Measurements from ENCODE around the gene FOXP1. TPM values are rescaled to one million over a fixed set of nuclear protein-coding genes. Genes with fewer than 3 reads are reported as not detected.

The FOXP1 gene
- total and polyA plus RNA-seq, 2 of the 8 experiments (the other 6 are each of a cell fraction or from before 2014, with no cell fraction given): 13.9 to 25.4 TPM

GRCh38 chr3:71097557-71097956 is 486.0 kb downstream of the FOXP1 start (continued):
- TF ChIP-seq, protein P1, sequence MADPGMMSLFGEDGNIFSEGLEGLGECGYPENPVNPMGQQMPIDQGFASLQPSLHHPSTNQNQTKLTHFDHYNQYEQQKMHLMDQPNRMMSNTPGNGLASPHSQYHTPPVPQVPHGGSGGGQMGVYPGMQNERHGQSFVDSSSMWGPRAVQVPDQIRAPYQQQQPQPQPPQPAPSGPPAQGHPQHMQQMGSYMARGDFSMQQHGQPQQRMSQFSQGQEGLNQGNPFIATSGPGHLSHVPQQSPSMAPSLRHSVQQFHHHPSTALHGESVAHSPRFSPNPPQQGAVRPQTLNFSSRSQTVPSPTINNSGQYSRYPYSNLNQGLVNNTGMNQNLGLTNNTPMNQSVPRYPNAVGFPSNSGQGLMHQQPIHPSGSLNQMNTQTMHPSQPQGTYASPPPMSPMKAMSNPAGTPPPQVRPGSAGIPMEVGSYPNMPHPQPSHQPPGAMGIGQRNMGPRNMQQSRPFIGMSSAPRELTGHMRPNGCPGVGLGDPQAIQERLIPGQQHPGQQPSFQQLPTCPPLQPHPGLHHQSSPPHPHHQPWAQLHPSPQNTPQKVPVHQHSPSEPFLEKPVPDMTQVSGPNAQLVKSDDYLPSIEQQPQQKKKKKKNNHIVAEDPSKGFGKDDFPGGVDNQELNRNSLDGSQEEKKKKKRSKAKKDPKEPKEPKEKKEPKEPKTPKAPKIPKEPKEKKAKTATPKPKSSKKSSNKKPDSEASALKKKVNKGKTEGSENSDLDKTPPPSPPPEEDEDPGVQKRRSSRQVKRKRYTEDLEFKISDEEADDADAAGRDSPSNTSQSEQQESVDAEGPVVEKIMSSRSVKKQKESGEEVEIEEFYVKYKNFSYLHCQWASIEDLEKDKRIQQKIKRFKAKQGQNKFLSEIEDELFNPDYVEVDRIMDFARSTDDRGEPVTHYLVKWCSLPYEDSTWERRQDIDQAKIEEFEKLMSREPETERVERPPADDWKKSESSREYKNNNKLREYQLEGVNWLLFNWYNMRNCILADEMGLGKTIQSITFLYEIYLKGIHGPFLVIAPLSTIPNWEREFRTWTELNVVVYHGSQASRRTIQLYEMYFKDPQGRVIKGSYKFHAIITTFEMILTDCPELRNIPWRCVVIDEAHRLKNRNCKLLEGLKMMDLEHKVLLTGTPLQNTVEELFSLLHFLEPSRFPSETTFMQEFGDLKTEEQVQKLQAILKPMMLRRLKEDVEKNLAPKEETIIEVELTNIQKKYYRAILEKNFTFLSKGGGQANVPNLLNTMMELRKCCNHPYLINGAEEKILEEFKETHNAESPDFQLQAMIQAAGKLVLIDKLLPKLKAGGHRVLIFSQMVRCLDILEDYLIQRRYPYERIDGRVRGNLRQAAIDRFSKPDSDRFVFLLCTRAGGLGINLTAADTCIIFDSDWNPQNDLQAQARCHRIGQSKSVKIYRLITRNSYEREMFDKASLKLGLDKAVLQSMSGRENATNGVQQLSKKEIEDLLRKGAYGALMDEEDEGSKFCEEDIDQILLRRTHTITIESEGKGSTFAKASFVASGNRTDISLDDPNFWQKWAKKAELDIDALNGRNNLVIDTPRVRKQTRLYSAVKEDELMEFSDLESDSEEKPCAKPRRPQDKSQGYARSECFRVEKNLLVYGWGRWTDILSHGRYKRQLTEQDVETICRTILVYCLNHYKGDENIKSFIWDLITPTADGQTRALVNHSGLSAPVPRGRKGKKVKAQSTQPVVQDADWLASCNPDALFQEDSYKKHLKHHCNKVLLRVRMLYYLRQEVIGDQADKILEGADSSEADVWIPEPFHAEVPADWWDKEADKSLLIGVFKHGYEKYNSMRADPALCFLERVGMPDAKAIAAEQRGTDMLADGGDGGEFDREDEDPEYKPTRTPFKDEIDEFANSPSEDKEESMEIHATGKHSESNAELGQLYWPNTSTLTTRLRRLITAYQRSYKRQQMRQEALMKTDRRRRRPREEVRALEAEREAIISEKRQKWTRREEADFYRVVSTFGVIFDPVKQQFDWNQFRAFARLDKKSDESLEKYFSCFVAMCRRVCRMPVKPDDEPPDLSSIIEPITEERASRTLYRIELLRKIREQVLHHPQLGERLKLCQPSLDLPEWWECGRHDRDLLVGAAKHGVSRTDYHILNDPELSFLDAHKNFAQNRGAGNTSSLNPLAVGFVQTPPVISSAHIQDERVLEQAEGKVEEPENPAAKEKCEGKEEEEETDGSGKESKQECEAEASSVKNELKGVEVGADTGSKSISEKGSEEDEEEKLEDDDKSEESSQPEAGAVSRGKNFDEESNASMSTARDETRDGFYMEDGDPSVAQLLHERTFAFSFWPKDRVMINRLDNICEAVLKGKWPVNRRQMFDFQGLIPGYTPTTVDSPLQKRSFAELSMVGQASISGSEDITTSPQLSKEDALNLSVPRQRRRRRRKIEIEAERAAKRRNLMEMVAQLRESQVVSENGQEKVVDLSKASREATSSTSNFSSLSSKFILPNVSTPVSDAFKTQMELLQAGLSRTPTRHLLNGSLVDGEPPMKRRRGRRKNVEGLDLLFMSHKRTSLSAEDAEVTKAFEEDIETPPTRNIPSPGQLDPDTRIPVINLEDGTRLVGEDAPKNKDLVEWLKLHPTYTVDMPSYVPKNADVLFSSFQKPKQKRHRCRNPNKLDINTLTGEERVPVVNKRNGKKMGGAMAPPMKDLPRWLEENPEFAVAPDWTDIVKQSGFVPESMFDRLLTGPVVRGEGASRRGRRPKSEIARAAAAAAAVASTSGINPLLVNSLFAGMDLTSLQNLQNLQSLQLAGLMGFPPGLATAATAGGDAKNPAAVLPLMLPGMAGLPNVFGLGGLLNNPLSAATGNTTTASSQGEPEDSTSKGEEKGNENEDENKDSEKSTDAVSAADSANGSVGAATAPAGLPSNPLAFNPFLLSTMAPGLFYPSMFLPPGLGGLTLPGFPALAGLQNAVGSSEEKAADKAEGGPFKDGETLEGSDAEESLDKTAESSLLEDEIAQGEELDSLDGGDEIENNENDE (IDR thresholded peaks at IDR 0.05; ENCODE audit: insufficient replicate concordance, low read length): no peak
- TF ChIP-seq CBX5 (IDR thresholded peaks at IDR 0.05; ENCODE audit: low read depth, low read length) (no peak), TAF7 (optimal IDR thresholded peaks at IDR 0.05; ENCODE audit: borderline replicate concordance, low read depth, low read length) (no peak), E2F6 (IDR thresholded peaks at IDR 0.05) (no peak), POLR2A (IDR thresholded peaks at IDR 0.05; ENCODE audit: control extremely low read depth in 1 of 2, low read depth in 2 of 2, low read length in 2 of 2) (no peak)

All from H1 (cell line).